Gastrocnemius medialis (tissue), 4 donors: ENCODE results near the gene RBMS3. TPM values are rescaled to one million over a fixed set of nuclear protein-coding genes. Genes with fewer than 3 reads are reported as not detected.

Experiments used
- ATAC-seq, 2 donors: fragments of 150-250 bp; one replicate each; pipeline ENCODE4 v1.9.1; 2016
- DNase-seq, 2 donors: peaks; one replicate each; pipeline ENCODE4 v3.0.0-alpha.2; 2019
- H3K27ac ChIP-seq, 4 donors: fragments of 200-600 bp; sonication (generic); 1 replicate in 1 of 4; 2 replicates in 3 of 4; pipeline ENCODE4 v1.5.1; 2016 to 2018; ENCODE audit warnings: mild to moderate bottlenecking in 2 of 4, moderate library complexity in 1 of 4
- H3K27me3 ChIP-seq, 3 donors: fragments of 200-600 bp; sonication (generic) in 2 of 3; 1 replicate in 1 of 3; 2 replicates in 2 of 3; pipeline versions ENCODE4 v1.5.1 to v1.6.0; 2016 to 2019; ENCODE audit warnings: mild to moderate bottlenecking in 1 of 3, moderate library complexity in 1 of 3
- H3K36me3 ChIP-seq, 2 donors: fragments of 200-600 bp; sonication (generic) in 1 of 2; one replicate each; pipeline ENCODE4 v1.5.1; 2017 to 2018
- H3K4me1 ChIP-seq, 2 donors: fragments of 200-600 bp; sonication (generic) in 1 of 2; one replicate each; pipeline ENCODE4 v1.5.1; 2016 to 2017; ENCODE audit warnings: mild to moderate bottlenecking in 2 of 2
- H3K4me3 ChIP-seq, 4 donors: fragments of 200-600 bp; sonication (generic) in 3 of 4; 1 replicate in 1 of 4; 2 replicates in 3 of 4; pipeline ENCODE4 v1.5.1; 2016 to 2019; ENCODE audit warnings: mild to moderate bottlenecking in 2 of 4
- H3K9me3 ChIP-seq, 3 donors: fragments of 200-600 bp; sonication (generic) in 2 of 3; 1 replicate in 1 of 3; 2 replicates in 2 of 3; pipeline ENCODE4 v1.5.1; 2016 to 2019
- POLR2A ChIP-seq, 2 donors: fragments of 450-650 bp; IDR thresholded peaks; one replicate each; pipeline ENCODE4 v1.6.1; 2017; ENCODE audit warnings: antibody characterized with exemption in 2 of 2, mild to moderate bottlenecking in 2 of 2, moderate library complexity in 2 of 2
- in situ Hi-C, 4 donors: fragments of 200-750 bp; cut with MboI; loops; one replicate each; pipeline versions ENCODE4 v1.15.0 to v1.8.0; 2017; ENCODE audit warnings: low sequenced_read_pairs in 4 of 4
- intact Hi-C: fragments of 100-400 bp; cut with DNase I; formaldehyde crosslinking; loops from one replicate; pipeline ENCODE4 v1.15.1; 2023; ENCODE audit warnings: low total_unique reads
- total RNA-seq, 4 donors: library from RNA; depleted of rRNA; stranded (reverse); fragments of >200 nt; gene quantifications; one replicate each; pipeline versions ENCODE4 v1.1.0 to v1.2.3, GENCODE V29; 2016
- TF ChIP-seq, protein P1 (sequence below), 5 experiments: fragments of 450-650 bp in 3 of 5; fragments of 200-600 bp in 2 of 5; sonication (generic) in 2 of 5; IDR thresholded peaks in 4 of 5; conservative IDR thresholded peaks in 1 of 5; 1 replicate in 4 of 5; 2 replicates in 1 of 5; pipeline ENCODE4 v1.5.1; 2016 to 2019; ENCODE audit warnings: antibody characterized with exemption in 5 of 5, mild to moderate bottlenecking in 3 of 5, moderate library complexity in 3 of 5

RBMS3 gene
- total RNA-seq, 4 donors from 2014 or later = 16.1 to 38.8 (median 22.7) TPM

DNA sequence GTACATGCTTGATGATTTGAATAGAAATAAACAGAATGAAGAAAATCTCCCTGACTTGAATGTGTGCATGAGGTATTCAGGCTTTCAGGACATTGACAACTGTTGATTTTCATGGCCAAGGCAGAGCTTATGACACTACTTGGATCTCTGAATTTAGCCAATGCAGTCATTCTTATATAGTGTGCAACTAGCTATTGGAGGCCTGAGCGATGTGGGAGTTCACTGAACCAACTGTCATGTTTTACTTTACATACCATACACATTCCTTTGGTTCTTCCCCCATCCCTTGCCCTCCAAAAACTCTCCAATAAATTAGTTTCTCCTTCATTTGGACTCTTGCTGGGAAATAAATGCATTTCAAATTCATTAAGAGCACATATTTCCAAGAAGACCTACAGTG lies 460.4 kb downstream of the RBMS3 start:
- Histone ChIP-seq H3K36me3 (no peaks in the 10 kb centered on the region), H3K27ac (no peak overlapping the region), H3K4me3 (no peak overlapping the region), H3K9me3 (no peaks in the 10 kb centered on the region), H3K27me3 (no peaks in the 10 kb centered on the region), H3K4me1 (peaks cover 2 to 8% of the 10 kb centered on the region in 2 donors)
- no peak for DNase-seq
- TF ChIP-seq, protein P1, sequence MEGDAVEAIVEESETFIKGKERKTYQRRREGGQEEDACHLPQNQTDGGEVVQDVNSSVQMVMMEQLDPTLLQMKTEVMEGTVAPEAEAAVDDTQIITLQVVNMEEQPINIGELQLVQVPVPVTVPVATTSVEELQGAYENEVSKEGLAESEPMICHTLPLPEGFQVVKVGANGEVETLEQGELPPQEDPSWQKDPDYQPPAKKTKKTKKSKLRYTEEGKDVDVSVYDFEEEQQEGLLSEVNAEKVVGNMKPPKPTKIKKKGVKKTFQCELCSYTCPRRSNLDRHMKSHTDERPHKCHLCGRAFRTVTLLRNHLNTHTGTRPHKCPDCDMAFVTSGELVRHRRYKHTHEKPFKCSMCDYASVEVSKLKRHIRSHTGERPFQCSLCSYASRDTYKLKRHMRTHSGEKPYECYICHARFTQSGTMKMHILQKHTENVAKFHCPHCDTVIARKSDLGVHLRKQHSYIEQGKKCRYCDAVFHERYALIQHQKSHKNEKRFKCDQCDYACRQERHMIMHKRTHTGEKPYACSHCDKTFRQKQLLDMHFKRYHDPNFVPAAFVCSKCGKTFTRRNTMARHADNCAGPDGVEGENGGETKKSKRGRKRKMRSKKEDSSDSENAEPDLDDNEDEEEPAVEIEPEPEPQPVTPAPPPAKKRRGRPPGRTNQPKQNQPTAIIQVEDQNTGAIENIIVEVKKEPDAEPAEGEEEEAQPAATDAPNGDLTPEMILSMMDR (IDR thresholded peaks at IDR 0.05 in 4 of 5, conservative IDR thresholded peaks at IDR 0.05 in 1 of 5) = no peak
- TF ChIP-seq POLR2A (IDR thresholded peaks at IDR 0.05) = no peak
- intact Hi-C loops = no loop called here
- in situ Hi-C loops = no loop called here
- ATAC-seq = no peak

DNA sequence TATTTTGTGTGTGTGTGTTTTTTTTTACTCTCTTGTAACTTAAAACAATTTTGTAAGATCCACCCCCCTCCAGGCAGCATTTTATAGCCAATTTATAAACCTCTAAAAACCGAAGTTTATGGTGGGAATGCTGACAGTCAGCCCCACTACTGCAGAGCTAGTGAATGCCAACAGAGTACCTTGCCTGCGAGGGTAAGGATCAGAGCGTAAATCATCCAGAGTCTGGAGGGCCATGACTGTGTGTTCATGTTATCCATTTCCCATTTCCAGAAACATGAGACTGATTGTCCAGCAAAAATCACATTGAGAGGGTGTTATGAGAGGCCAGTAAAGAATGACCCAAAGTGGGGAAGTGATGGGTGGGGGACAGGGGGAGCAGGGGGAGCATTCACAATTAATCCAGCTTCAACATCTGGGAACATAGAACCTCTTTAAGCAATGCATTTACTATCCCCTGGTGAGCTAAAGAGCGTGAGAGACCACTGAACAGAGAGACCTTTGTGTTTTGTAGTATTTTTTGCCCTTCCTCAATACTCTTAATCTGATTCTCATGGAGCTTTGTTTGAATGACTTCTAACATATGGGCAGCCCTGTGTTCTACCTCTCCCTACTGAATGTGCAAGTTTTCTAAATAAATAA lies 464.5 kb downstream of the RBMS3 start:
- in situ Hi-C loops = no loop called here
- Histone ChIP-seq H3K4me3 (no peak overlapping the region), H3K4me1 (peaks cover 5 to 24% of the 10 kb centered on the region in 2 donors), H3K9me3 (no peaks in the 10 kb centered on the region), H3K36me3 (no peaks in the 10 kb centered on the region), H3K27ac (no peak overlapping the region), H3K27me3 (no peaks in the 10 kb centered on the region)
- DNase-seq (no peak), ATAC-seq (no peak)
- TF ChIP-seq POLR2A (IDR thresholded peaks at IDR 0.05) = no peak
- TF ChIP-seq, protein P1 (IDR thresholded peaks at IDR 0.05 in 4 of 5, conservative IDR thresholded peaks at IDR 0.05 in 1 of 5) = no peak
- intact Hi-C loops = no loop called here

DNA sequence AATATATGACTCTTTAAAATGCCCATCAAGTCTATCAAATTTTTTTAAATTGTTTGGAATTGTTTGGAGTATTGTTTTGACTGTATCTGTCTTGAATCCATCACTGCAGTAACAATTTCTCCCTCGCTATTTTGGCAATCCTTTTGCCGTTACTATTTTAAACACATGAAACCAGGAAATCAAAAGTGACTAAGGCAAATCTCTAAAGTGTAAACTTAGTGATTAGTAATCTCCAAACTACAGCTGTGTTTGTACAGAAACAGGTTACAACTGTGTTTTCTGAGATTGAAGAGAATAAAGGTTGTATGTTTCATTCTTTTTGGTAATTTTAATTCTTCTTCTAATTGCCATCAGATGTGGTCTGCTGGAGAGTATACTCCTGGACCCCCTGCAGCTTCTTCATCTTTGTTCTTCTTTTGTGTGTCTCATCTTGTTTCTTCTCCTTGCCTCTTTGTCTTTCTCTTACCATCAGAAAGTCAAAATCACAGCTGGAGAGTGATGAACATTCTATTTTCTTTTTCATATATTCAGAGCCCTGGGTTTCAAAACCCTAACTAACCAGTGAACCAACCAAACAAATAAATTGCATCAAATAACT lies 465.4 kb downstream of the RBMS3 start:
- intact Hi-C loops = no loop called here
- Histone ChIP-seq H3K9me3 (no peaks in the 10 kb centered on the region), H3K36me3 (no peaks in the 10 kb centered on the region), H3K4me1 (peaks cover 5 to 24% of the 10 kb centered on the region in 2 donors), H3K4me3 (no peak overlapping the region), H3K27ac (no peak overlapping the region), H3K27me3 (no peaks in the 10 kb centered on the region)
- TF ChIP-seq, protein P1 (IDR thresholded peaks at IDR 0.05 in 4 of 5, conservative IDR thresholded peaks at IDR 0.05 in 1 of 5) = no peak
- no peak for TF ChIP-seq POLR2A (IDR thresholded peaks at IDR 0.05)
- in situ Hi-C loops = no loop called here
- ATAC-seq (no peak), DNase-seq (no peak)

DNA sequence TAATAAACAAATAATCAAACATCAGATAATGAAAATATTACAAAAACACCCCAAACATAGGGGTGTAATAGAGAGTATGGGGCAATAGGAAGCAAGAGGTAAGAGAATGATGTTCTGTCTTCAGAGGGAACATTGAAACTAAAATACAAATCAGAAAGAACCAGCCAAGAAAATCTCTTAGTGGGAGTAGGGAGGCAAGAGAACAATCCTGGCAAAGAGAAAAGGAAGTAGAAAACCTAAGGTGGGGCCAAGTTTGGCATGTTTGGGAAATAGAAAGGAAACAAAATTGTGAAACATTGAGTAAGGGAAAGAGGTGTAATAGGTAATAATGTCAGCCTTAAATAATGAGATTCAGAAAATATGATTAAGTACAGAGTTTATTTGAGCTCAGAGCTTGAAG lies 467.1 kb downstream of the RBMS3 start:
- no peaks in the 10 kb centered on the region for H3K36me3 ChIP-seq
- no peaks in the 10 kb centered on the region for H3K9me3 ChIP-seq
- intact Hi-C loops = no loop called here
- TF ChIP-seq, protein P1 (IDR thresholded peaks at IDR 0.05 in 4 of 5, conservative IDR thresholded peaks at IDR 0.05 in 1 of 5) = no peak
- no peak for TF ChIP-seq POLR2A (IDR thresholded peaks at IDR 0.05)
- H3K27ac ChIP-seq = peak overlapping the region in 2 of 4 donors; percentile 34 to 46
- H3K4me1 ChIP-seq = peaks cover 5 to 26% of the 10 kb centered on the region in 2 donors
- in situ Hi-C loops = no loop called here
- no peak overlapping the region for H3K4me3 ChIP-seq
- ATAC-seq = peak in 1 of 2 donors; percentile 49
- DNase-seq = no peak
- H3K27me3 ChIP-seq = no peaks in the 10 kb centered on the region
